GM06990 (cell line): ENCODE data around the gene RET.

Experiments used
- DNase-seq: peaks from one replicate; pipeline ENCODE4 v3.0.0-alpha.2; 2011; ENCODE audit not compliant: insufficient read length; ENCODE audit errors: extremely low read depth
- H3K27me3 ChIP-seq: replicated peaks from 2 replicates; pipeline ENCODE4 v1.6.0; 2011; ENCODE audit warnings: low read length; ENCODE audit not compliant: control insufficient read depth, insufficient read depth
- H3K36me3 ChIP-seq: 2 replicates; pipeline ENCODE4 v1.5.1; 2011; ENCODE audit warnings: low read length; ENCODE audit not compliant: control insufficient read depth, insufficient read depth
- H3K4me3 ChIP-seq: replicated peaks from 2 replicates; pipeline ENCODE4 v1.5.1; 2011; ENCODE audit warnings: low read depth, mild to moderate bottlenecking, control low read depth, low read length
- TF ChIP-seq, protein P1 (sequence below): IDR thresholded peaks from 2 replicates; pipeline ENCODE4 v1.5.1; 2011; ENCODE audit warnings: low read length, control low read depth, mild to moderate bottlenecking, inconsistent platforms; ENCODE audit not compliant: insufficient read depth, poor library complexity, severe bottlenecking

RET gene

DNA sequence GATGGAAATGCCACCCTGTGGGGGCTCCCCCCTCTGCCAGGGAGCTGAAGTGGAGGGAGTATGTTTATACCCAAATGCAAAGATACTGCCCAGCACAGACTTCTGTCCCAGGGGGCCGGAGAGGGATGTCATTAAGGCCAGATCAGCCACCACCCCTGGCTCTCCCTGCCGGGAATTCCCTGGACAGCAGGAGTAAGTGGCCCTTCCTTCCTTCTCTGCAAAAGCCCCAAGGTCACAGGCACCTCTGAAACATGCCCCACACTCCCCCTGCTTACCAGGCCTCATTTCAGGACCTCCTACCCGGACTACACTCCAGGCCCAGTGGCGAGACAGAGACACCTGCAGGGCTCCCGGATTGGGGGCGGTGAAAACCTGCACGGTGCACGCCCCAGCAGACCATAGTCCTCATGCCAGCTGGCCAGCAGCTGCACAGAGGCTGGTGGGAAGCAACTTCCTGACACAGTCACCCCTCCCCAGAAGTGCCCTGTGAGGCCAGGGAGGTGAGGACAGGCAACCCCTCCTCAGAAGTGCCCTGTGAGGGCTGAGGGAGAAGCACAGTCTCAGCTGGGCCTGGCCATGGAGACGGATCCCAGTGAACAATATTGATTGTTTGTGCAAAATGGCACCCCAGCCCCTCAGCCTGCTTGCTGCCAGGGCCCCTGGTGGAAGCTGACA, 33.0 kb upstream of the RET start:
- Histone ChIP-seq H3K4me3 (no peak overlapping the region), H3K36me3 (no peaks in the 10 kb centered on the region), H3K27me3 (no peaks in the 10 kb centered on the region; the same call in 1 of the 2 replicates)
- TF ChIP-seq, protein P1, sequence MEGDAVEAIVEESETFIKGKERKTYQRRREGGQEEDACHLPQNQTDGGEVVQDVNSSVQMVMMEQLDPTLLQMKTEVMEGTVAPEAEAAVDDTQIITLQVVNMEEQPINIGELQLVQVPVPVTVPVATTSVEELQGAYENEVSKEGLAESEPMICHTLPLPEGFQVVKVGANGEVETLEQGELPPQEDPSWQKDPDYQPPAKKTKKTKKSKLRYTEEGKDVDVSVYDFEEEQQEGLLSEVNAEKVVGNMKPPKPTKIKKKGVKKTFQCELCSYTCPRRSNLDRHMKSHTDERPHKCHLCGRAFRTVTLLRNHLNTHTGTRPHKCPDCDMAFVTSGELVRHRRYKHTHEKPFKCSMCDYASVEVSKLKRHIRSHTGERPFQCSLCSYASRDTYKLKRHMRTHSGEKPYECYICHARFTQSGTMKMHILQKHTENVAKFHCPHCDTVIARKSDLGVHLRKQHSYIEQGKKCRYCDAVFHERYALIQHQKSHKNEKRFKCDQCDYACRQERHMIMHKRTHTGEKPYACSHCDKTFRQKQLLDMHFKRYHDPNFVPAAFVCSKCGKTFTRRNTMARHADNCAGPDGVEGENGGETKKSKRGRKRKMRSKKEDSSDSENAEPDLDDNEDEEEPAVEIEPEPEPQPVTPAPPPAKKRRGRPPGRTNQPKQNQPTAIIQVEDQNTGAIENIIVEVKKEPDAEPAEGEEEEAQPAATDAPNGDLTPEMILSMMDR: no peak
- no peak for DNase-seq

DNA sequence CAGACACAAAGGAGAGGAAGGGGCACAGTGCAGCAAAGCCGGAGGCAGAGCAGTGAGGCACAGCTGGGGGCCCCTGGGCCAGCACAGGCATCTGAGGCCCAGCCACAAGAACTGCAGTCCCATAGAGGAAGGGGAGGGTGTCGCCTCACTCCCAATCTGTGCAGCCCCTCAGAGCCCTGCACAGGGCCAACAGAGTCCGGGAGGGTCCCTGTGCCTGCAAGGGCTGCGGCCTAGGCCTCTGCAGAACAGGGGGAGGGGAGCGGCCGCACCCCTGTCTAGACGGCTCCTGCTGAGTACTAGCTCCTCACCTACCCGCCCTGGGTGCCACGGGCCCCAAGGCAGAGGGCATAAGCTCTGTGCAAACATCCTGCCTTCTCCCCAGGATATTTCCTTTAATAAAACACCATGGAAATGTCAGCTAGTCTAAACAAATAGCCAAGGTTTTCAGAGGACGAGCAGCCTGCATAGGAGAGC, 32.4 kb upstream of the RET start:
- no peak for DNase-seq
- Histone ChIP-seq H3K36me3 (no peaks in the 10 kb centered on the region), H3K4me3 (no peak overlapping the region), H3K27me3 (no peaks in the 10 kb centered on the region; the same call in 1 of the 2 replicates)
- TF ChIP-seq, protein P1: no peak

DNA sequence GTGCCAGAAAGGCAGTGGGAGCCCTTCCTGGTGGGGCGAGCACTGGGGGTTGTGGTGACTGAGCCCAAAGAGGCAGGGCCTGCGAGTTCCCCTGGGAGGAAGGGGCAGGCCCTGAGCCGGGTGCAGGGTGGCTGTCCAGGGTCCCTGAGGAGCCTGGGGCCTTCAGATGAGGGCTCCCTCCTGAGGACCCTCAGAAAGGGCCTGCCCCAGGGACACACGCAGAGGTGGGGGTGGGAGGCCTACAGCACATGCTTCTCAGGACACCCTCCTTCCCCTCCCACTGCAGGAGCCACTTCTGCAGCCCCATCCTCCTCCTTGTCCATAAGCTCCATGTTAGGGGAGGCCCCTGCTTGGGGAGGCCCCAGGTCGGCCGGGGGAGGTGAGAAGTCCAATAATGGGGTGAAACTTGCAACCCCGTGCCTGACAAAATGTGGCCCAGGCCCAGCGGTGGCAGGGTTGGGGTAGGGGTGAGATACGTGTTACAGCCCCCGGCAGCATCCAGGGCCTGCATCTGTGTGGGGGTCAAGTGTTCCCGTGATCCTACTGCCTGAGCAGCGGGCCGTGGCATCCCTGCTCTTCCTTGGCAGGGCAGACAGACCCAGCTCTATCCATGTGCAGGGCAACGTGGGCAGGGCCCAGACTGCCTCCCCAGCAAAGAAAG, 31.8 kb upstream of the RET start:
- DNase-seq: no peak
- Histone ChIP-seq H3K36me3 (no peaks in the 10 kb centered on the region), H3K27me3 (no peaks in the 10 kb centered on the region; the same call in 1 of the 2 replicates), H3K4me3 (no peak overlapping the region)
- TF ChIP-seq, protein P1: no peak

DNA sequence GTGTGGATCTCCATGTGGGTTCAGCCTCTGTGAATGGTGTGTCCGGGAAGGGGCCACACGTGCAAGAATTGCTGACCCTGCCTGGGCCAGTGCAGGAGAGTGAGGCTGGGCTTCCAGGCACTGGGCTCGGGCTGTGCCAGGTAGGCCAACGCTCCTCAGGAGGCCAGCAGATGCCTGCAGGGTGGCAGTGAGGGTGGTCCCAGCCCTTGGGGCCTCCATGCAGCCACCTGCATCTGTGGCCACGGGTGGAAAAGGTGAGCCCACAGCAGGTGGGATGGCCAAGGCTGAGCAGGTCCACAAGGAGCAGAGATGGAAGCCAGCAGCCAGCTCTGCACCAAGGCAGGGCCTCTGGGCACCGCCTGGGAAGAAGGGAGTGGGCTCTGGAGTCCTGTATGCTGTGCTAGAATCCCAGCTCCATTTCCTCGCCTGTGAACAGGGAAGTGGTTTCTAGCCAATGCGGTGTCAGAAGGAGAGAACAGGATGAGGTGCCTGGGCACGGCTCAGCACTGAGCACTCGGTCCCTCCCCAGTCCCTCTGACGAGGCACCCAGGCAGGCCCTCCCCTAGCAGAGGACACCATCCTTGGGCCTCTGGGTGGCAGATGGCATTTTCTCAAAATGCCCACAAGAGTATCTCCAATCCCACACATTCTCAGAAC, 31.1 kb upstream of the RET start:
- TF ChIP-seq, protein P1: no peak
- H3K4me3 ChIP-seq: no peak overlapping the region
- H3K27me3 ChIP-seq: no peaks in the 10 kb centered on the region; the same call in 1 of the 2 replicates
- no peaks in the 10 kb centered on the region for H3K36me3 ChIP-seq
- DNase-seq: no peak

DNA sequence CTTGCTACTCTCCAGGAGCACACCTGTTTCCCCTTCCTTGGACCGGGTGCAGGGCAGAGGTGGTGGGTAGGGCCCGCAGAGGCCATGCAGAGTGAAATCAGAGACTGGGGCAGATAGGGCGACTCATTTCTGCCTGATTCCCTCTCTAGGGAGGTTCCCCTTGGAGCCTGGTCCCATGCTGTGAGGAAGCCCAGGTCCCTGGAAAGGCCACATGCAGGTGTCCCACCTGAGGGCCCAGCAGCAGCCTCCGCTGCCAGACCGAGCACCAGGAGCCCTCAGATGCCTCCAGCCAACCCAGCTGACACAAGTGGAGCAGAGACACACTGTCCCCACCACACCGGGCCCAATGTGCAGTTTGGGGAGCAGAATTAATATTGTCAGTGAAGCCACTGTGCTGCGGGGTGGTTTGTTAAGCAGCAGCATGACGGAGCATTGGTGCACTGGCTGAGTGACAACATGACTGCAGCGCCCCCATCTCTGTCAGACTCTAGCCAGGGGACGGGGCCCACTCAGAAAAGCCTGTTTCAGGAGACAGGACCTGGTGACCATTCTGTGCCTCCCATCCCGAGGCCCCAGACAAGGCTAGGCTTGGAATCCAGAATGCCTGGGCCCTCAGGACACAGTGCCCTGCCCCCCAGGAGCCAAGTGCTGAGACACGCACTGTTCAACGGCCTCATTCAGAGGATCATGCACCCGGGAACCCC, 30.4 kb upstream of the RET start:
- Histone ChIP-seq H3K4me3 (no peak overlapping the region), H3K36me3 (no peaks in the 10 kb centered on the region), H3K27me3 (no peaks in the 10 kb centered on the region; the same call in 1 of the 2 replicates)
- TF ChIP-seq, protein P1: no peak
- no peak for DNase-seq
